Osteoblast (primary cell): ENCODE results near the gene DNMT1. TPM values are rescaled to one million over a fixed set of nuclear protein-coding genes. Genes with fewer than 3 reads are reported as not detected.
A peak's percentile ranks its signal among the peaks of the same experiment; 100 is the strongest.

Source experiments
- DNase-seq: peaks from one replicate; pipeline ENCODE4 v3.0.0; 2011; ENCODE audit warnings: low spot score, mixed read lengths; ENCODE audit not compliant: insufficient read length; ENCODE audit errors: missing footprints
- H2AFZ ChIP-seq: 2 replicates; pipeline ENCODE4 v1.6.0; 2011; ENCODE audit warnings: mild to moderate bottlenecking, low read length
- H3K27ac ChIP-seq: 2 replicates; pipeline ENCODE4 v1.5.1; 2011; ENCODE audit warnings: mild to moderate bottlenecking, low read depth, low read length, moderate library complexity
- H3K27me3 ChIP-seq: 2 replicates; pipeline ENCODE4 v1.6.0; 2012; ENCODE audit warnings: mild to moderate bottlenecking, control low read depth, inconsistent platforms, low read length, moderate library complexity; ENCODE audit not compliant: insufficient read depth
- H3K36me3 ChIP-seq: 2 replicates; pipeline ENCODE4 v1.5.1; 2011; ENCODE audit warnings: mild to moderate bottlenecking, low read length, control low read depth, moderate library complexity; ENCODE audit not compliant: insufficient read depth
- H3K4me1 ChIP-seq: 2 replicates; pipeline ENCODE4 v1.5.1; 2011; ENCODE audit warnings: mild to moderate bottlenecking, low read length, control low read depth, moderate library complexity; ENCODE audit not compliant: insufficient read depth
- H3K4me2 ChIP-seq: 2 replicates; pipeline ENCODE4 v1.6.0; 2011; ENCODE audit warnings: mild to moderate bottlenecking, low read length; ENCODE audit not compliant: insufficient read depth
- H3K4me3 ChIP-seq: fragments of 200-600 bp; sonication (generic); 3 replicates; pipeline ENCODE4 v1.5.1; 2012; ENCODE audit warnings: mild to moderate bottlenecking, low read length, inconsistent platforms; ENCODE audit not compliant: insufficient read depth
- H3K79me2 ChIP-seq: 2 replicates; pipeline ENCODE4 v1.6.0; 2012; ENCODE audit warnings: mild to moderate bottlenecking, low read length, control low read depth, inconsistent platforms; ENCODE audit not compliant: insufficient read depth
- H3K9me3 ChIP-seq: 2 replicates; pipeline ENCODE4 v1.5.1; 2011; ENCODE audit warnings: low read depth, low read length, control low read depth
- H4K20me1 ChIP-seq: 2 replicates; pipeline ENCODE4 v1.6.0; 2012; ENCODE audit warnings: mild to moderate bottlenecking, low read length, control low read depth; ENCODE audit not compliant: insufficient read depth
- total RNA-seq: library from RNA; depleted of rRNA; stranded (reverse); fragments of >200 nt; gene quantifications from 2 replicates; pipeline ENCODE4 v1.2.3, GENCODE V29; 2012
- TF ChIP-seq, protein P1 (sequence below): IDR thresholded peaks from 2 replicates; pipeline ENCODE4 v1.5.1; 2011; ENCODE audit warnings: mild to moderate bottlenecking, low read depth, low read length, moderate library complexity; ENCODE audit errors: extremely low read depth

DNMT1 gene
- total RNA-seq, 1 donor, result 33.7 TPM

DNA sequence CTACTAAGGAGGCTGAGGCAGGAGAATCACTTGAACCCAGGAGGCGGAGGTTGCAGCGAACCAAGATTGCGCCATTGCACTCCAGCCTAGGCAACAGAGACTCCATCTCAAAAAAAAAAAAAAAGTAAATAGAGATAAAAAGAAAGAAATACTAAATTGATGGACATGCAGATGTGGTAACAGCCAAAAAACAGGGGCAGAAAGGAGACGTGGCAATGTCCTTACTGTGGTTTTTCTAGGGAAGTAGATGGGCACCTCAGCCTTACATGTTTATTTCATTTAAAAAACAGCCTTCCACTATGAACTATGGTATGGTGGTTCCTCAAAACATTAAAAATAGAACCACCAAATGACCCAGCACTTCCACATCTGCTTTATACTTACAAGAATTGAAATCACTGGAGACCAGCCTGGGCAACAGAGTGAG, 68.5 kb downstream of the DNMT1 start:
- H3K36me3 ChIP-seq, result peaks cover 23% of the 10 kb centered on the region
- H3K4me3 ChIP-seq, result no peak overlapping the region

DNA sequence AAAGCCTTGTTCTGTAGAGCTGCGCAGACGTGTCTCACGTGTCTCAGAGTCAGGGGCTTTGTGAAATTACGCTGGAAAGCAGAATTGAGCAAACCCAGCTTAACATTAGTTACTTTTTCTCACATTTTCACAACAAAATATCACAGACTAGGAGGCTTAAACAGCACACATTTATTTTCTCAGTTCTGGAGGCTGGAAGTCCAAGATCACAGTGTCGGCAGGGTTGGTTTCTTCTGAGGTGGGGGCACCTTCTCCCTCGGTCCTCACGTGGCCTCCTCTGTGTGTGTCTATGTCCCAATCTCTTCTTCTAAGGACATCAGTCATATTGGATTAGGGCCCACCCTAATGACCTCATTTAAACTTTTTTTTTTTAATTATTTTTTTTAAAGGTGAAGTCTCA, 70.3 kb downstream of the DNMT1 start:
- H3K4me2 ChIP-seq, result no peak overlapping the region
- H3K4me3 ChIP-seq, result no peak overlapping the region
- peaks cover 3% of the 10 kb centered on the region for H3K79me2 ChIP-seq
- peaks cover 17% of the 10 kb centered on the region for H3K4me1 ChIP-seq
- H4K20me1 ChIP-seq, result no peaks in the 10 kb centered on the region
- H3K36me3 ChIP-seq, result peaks cover 12% of the 10 kb centered on the region
- H3K27ac ChIP-seq, result no peak overlapping the region
- H3K27me3 ChIP-seq, result no peaks in the 10 kb centered on the region
- DNase-seq, result peak; percentile 4
- H3K9me3 ChIP-seq, result no peaks in the 10 kb centered on the region
- TF ChIP-seq, protein P1, sequence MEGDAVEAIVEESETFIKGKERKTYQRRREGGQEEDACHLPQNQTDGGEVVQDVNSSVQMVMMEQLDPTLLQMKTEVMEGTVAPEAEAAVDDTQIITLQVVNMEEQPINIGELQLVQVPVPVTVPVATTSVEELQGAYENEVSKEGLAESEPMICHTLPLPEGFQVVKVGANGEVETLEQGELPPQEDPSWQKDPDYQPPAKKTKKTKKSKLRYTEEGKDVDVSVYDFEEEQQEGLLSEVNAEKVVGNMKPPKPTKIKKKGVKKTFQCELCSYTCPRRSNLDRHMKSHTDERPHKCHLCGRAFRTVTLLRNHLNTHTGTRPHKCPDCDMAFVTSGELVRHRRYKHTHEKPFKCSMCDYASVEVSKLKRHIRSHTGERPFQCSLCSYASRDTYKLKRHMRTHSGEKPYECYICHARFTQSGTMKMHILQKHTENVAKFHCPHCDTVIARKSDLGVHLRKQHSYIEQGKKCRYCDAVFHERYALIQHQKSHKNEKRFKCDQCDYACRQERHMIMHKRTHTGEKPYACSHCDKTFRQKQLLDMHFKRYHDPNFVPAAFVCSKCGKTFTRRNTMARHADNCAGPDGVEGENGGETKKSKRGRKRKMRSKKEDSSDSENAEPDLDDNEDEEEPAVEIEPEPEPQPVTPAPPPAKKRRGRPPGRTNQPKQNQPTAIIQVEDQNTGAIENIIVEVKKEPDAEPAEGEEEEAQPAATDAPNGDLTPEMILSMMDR, result no peak
- H2AFZ ChIP-seq, result no peak overlapping the region

More for the DNA sequence above, 68.5 kb downstream of the DNMT1 start:
- no peak overlapping the region for H2AFZ ChIP-seq
- no peaks in the 10 kb centered on the region for H4K20me1 ChIP-seq
- no peak for DNase-seq
- no peaks in the 10 kb centered on the region for H3K27me3 ChIP-seq
- H3K79me2 ChIP-seq, result no peaks in the 10 kb centered on the region
- peaks cover 12% of the 10 kb centered on the region for H3K4me1 ChIP-seq
- H3K9me3 ChIP-seq, result no peaks in the 10 kb centered on the region
- no peak overlapping the region for H3K4me2 ChIP-seq
- no peak overlapping the region for H3K27ac ChIP-seq
- TF ChIP-seq, protein P1, result no peak

DNA sequence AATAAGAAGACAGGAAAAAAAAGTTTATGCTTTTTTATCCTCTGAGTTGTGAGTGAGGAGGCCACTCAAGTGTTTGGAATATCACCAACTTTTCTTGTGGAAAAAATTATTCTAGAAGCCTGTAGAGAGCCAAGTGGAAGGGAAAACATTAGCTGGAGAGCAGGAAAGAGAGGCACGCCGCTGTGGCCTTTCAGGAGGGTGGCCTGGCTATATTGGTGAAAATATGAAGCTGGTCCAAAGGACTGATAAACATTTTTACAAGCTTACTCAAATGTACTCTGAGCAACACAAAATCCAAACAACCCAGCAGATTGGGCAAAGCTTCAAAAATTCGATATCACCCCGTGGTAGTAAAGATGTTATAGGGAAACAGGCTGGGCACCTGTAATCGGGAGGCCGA, 72.7 kb downstream of the DNMT1 start:
- no peaks in the 10 kb centered on the region for H3K9me3 ChIP-seq
- H3K4me2 ChIP-seq, result peak overlapping the region; percentile 44
- peak; percentile 78 for DNase-seq
- no peak overlapping the region for H3K4me3 ChIP-seq
- H4K20me1 ChIP-seq, result peaks cover 11% of the 10 kb centered on the region
- peaks cover 26% of the 10 kb centered on the region for H3K4me1 ChIP-seq
- H3K27ac ChIP-seq, result peak overlapping the region; percentile 40
- TF ChIP-seq, protein P1, result no peak
- H3K79me2 ChIP-seq, result peaks cover 22% of the 10 kb centered on the region
- peaks cover 15% of the 10 kb centered on the region for H3K36me3 ChIP-seq
- no peak overlapping the region for H2AFZ ChIP-seq
- no peaks in the 10 kb centered on the region for H3K27me3 ChIP-seq

DNA sequence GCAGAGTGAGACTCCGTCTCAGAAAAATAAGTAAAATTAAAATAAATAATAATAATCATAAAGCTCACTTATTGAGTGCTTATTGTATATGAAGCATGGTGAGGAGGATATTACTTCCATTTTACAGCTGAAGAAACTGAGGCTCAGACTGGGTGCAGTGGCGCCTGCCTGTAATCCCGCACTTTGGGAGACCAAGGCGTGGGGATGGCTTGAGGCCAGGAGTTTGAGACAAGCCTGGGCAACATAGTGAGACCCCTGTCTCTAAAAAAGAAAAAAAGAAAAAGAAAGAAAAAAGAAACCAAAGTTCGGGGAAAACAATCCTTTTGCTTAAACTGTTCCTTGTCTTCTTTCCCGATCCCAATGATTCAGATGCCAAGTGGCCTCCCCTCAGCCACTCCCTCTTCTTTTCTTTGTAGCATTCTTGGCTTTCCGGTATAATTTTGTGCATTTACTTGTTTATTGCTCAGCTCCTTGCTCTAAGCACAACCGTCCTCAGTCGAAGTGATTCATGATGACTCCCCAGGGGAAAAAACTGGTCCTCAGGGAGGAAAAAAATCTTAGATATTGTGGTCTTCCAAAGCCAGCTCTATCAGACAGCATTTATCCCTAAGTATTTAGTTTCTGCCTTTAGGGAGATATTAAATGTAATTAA, 74.1 kb downstream of the DNMT1 start:
- Histone ChIP-seq H3K27ac (peak overlapping the region; percentile 56), H3K27me3 (no peaks in the 10 kb centered on the region), H3K4me3 (peak overlapping the region; percentile 47), H4K20me1 (peaks cover 11% of the 10 kb centered on the region), H3K4me1 (peaks cover 26% of the 10 kb centered on the region), H3K9me3 (no peaks in the 10 kb centered on the region), H3K79me2 (peaks cover 27% of the 10 kb centered on the region), H3K4me2 (peak overlapping the region; percentile 73), H2AFZ (peak overlapping the region; percentile 7), H3K36me3 (peaks cover 29% of the 10 kb centered on the region)
- DNase-seq, result peak; percentile 90
- TF ChIP-seq, protein P1, result no peak
